Measurements from ENCODE around the gene SH2B2.

Gene SH2B2

GRCh38 chr7:102253066-102253972, 33.3 kb upstream of the SH2B2 start:
- no peak overlapping the region for H3K27ac ChIP-seq (ENCODE audit: low read depth, low read length)
- no peak overlapping the region for H3K4me3 ChIP-seq (ENCODE audit: low read depth, low read length)
- WGBS (ENCODE audit: extremely low coverage, insufficient coverage, insufficient read length), result no CpG with 5 or more reads among the region's 19 CpGs
- no peak overlapping the region for H3K4me2 ChIP-seq (ENCODE audit: low read length)
- H3K9ac ChIP-seq (ENCODE audit: low read length), result no peak overlapping the region
- H2AFZ ChIP-seq (ENCODE audit: insufficient read depth, low read length, poor library complexity), result no peak overlapping the region
- no peak overlapping the region for H2BK12ac ChIP-seq (ENCODE audit: low read length)
- H3K4ac ChIP-seq (ENCODE audit: low read depth, low read length), result no peak overlapping the region
- no peaks in the 10 kb centered on the region for H3K79me2 ChIP-seq (ENCODE audit: control insufficient read depth, insufficient read depth, low read length, poor library complexity)
- H3K23ac ChIP-seq (ENCODE audit: low read length), result no peak overlapping the region
- no peak overlapping the region for H4K91ac ChIP-seq (ENCODE audit: low read depth, low read length)
- H4K12ac ChIP-seq (ENCODE audit: low read depth, low read length), result no peak overlapping the region
- no peak for DNase-seq
- no peaks in the 10 kb centered on the region for H3K27me3 ChIP-seq (ENCODE audit: insufficient read depth, low read length)
- H2BK120ac ChIP-seq (ENCODE audit: insufficient read depth, low read length, poor library complexity), result no peak overlapping the region
- peaks cover 0 to under 1% of the 10 kb centered on the region in 2 experiments for H3K4me1 ChIP-seq (ENCODE audit: control insufficient read depth in 1 of 2, insufficient read depth in 2 of 2, low read length in 2 of 2)
- H4K8ac ChIP-seq (ENCODE audit: low read depth, low read length), result no peak overlapping the region
- peaks cover 16 to 22% of the 10 kb centered on the region in 2 experiments for H3K36me3 ChIP-seq (ENCODE audit: control insufficient read depth in 1 of 2, insufficient read depth in 2 of 2, low read length in 2 of 2)
- H2BK5ac ChIP-seq (ENCODE audit: low read depth, low read length, poor library complexity), result no peak overlapping the region
- H3K18ac ChIP-seq (ENCODE audit: low read length), result no peak overlapping the region
- no peaks in the 10 kb centered on the region for H3K79me1 ChIP-seq (ENCODE audit: low read length)
- H3K9me3 ChIP-seq (ENCODE audit: insufficient read depth, low read depth, low read length), result peaks cover 2% of the 10 kb centered on the region
- no peak overlapping the region for H3K14ac ChIP-seq (ENCODE audit: low read length)
- no peak overlapping the region for H2AK5ac ChIP-seq (ENCODE audit: low read length)

- no peak overlapping the region for H3K18ac ChIP-seq (ENCODE audit: low read length)
- H2AFZ ChIP-seq (ENCODE audit: insufficient read depth, low read length, poor library complexity), result no peak overlapping the region
- peaks cover 4% of the 10 kb centered on the region for H3K9me3 ChIP-seq (ENCODE audit: insufficient read depth, low read depth, low read length)
- DNase-seq, result no peak
- peaks cover 0 to 4% of the 10 kb centered on the region in 2 experiments for H3K4me1 ChIP-seq (ENCODE audit: control insufficient read depth in 1 of 2, insufficient read depth in 2 of 2, low read length in 2 of 2)
- peaks cover 11 to 17% of the 10 kb centered on the region in 2 experiments for H3K36me3 ChIP-seq (ENCODE audit: control insufficient read depth in 1 of 2, insufficient read depth in 2 of 2, low read length in 2 of 2)
- H3K9ac ChIP-seq (ENCODE audit: low read length), result no peak overlapping the region
- H3K14ac ChIP-seq (ENCODE audit: low read length), result no peak overlapping the region
- no peaks in the 10 kb centered on the region for H3K79me1 ChIP-seq (ENCODE audit: low read length)
- H4K8ac ChIP-seq (ENCODE audit: low read depth, low read length), result no peak overlapping the region
- H4K91ac ChIP-seq (ENCODE audit: low read depth, low read length), result no peak overlapping the region
- H3K4me2 ChIP-seq (ENCODE audit: low read length), result no peak overlapping the region
- H3K27me3 ChIP-seq (ENCODE audit: insufficient read depth, low read length), result no peaks in the 10 kb centered on the region
- no CpG with 5 or more reads among the region's 13 CpGs for WGBS (ENCODE audit: extremely low coverage, insufficient coverage, insufficient read length)
- H3K23ac ChIP-seq (ENCODE audit: low read length), result no peak overlapping the region
- no peak overlapping the region for H2BK5ac ChIP-seq (ENCODE audit: low read depth, low read length, poor library complexity)
- H2BK12ac ChIP-seq (ENCODE audit: low read length), result no peak overlapping the region
- no peak overlapping the region for H4K12ac ChIP-seq (ENCODE audit: low read depth, low read length)
- no peak overlapping the region for H3K27ac ChIP-seq (ENCODE audit: low read depth, low read length)
- H3K4ac ChIP-seq (ENCODE audit: low read depth, low read length), result no peak overlapping the region
- H2BK120ac ChIP-seq (ENCODE audit: insufficient read depth, low read length, poor library complexity), result no peak overlapping the region
- no peak overlapping the region for H2AK5ac ChIP-seq (ENCODE audit: low read length)
- no peaks in the 10 kb centered on the region for H3K79me2 ChIP-seq (ENCODE audit: control insufficient read depth, insufficient read depth, low read length, poor library complexity)
- no peak overlapping the region for H3K4me3 ChIP-seq (ENCODE audit: low read depth, low read length)
These were observed 32.7 kb upstream of the SH2B2 start for GRCh38 chr7:102253973-102254370.

DNA sequence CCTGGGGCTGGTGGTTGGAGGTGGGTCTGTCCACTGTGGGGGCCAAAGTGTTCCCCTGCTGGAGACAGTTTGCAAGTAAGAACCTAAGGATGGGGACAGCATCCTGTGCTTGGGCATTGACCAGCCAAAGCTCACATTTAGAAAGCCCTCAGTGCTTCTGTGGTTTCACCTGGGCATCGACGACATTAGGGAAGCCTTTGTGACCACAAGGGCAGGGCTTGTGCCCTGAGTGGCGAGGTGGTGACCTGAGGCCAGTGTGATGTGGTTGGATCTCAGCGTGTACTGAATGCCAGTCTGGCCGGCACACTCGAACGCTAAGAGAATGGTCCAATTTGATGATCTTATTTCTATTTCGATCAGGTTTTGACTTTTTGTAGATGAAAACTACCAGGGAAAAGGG, 32.1 kb upstream of the SH2B2 start:
- Histone ChIP-seq H4K8ac (ENCODE audit: low read depth, low read length) (no peak overlapping the region), H3K9ac (ENCODE audit: low read length) (no peak overlapping the region), H4K12ac (ENCODE audit: low read depth, low read length) (no peak overlapping the region), H3K4me3 (ENCODE audit: low read depth, low read length) (no peak overlapping the region), H2AFZ (ENCODE audit: insufficient read depth, low read length, poor library complexity) (no peak overlapping the region), H2BK5ac (ENCODE audit: low read depth, low read length, poor library complexity) (no peak overlapping the region), H3K9me3 (ENCODE audit: insufficient read depth, low read depth, low read length) (peaks cover 4% of the 10 kb centered on the region), H3K23ac (ENCODE audit: low read length) (no peak overlapping the region), H3K4me2 (ENCODE audit: low read length) (no peak overlapping the region), H2BK120ac (ENCODE audit: insufficient read depth, low read length, poor library complexity) (no peak overlapping the region), H3K18ac (ENCODE audit: low read length) (no peak overlapping the region), H3K79me2 (ENCODE audit: control insufficient read depth, insufficient read depth, low read length, poor library complexity) (no peaks in the 10 kb centered on the region), H3K36me3 (ENCODE audit: control insufficient read depth in 1 of 2, insufficient read depth in 2 of 2, low read length in 2 of 2) (peaks cover 8 to 14% of the 10 kb centered on the region in 2 experiments), H2BK12ac (ENCODE audit: low read length) (no peak overlapping the region), H3K4me1 (ENCODE audit: control insufficient read depth in 1 of 2, insufficient read depth in 2 of 2, low read length in 2 of 2) (peaks cover 0 to 4% of the 10 kb centered on the region in 2 experiments), H3K27ac (ENCODE audit: low read depth, low read length) (no peak overlapping the region), H3K79me1 (ENCODE audit: low read length) (no peaks in the 10 kb centered on the region), H2AK5ac (ENCODE audit: low read length) (no peak overlapping the region), H3K27me3 (ENCODE audit: insufficient read depth, low read length) (no peaks in the 10 kb centered on the region), H3K4ac (ENCODE audit: low read depth, low read length) (no peak overlapping the region), H4K91ac (ENCODE audit: low read depth, low read length) (no peak overlapping the region), H3K14ac (ENCODE audit: low read length) (no peak overlapping the region)
- no CpG with 5 or more reads among the region's 8 CpGs for WGBS (ENCODE audit: extremely low coverage, insufficient coverage, insufficient read length)
- DNase-seq, result no peak

DNA sequence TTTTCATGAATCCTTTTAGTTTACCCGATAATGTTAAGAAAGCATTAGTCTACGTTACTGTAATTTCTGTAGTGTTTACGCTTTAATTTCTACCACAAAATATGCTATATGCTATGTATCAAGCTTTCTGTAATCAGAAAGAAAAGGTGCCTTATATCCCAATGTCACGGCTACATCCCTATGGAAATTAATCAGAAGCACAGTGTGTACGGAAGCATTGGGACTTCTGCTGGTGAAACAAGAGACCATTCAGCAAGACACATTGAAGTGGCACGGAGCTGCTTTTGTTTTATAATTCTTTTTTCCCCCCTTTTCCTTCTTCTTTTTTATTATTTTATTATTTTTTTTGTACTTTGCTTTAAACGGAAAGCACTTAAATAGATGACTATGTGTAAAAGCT, 31.2 kb upstream of the SH2B2 start:
- no CpG with 5 or more reads among the region's 7 CpGs for WGBS (ENCODE audit: extremely low coverage, insufficient coverage, insufficient read length)
- DNase-seq, result no peak

More for the DNA sequence above, 31.2 kb upstream of the SH2B2 start:
- no peak overlapping the region for H3K9ac ChIP-seq (ENCODE audit: low read length)
- no peak overlapping the region for H3K4me2 ChIP-seq (ENCODE audit: low read length)
- no peak overlapping the region for H4K91ac ChIP-seq (ENCODE audit: low read depth, low read length)
- H2BK120ac ChIP-seq (ENCODE audit: insufficient read depth, low read length, poor library complexity), result no peak overlapping the region
- H3K9me3 ChIP-seq (ENCODE audit: insufficient read depth, low read depth, low read length), result peaks cover 4% of the 10 kb centered on the region
- no peak overlapping the region for H2BK5ac ChIP-seq (ENCODE audit: low read depth, low read length, poor library complexity)
- no peak overlapping the region for H3K18ac ChIP-seq (ENCODE audit: low read length)
- no peak overlapping the region for H3K23ac ChIP-seq (ENCODE audit: low read length)
- peaks cover 0 to 4% of the 10 kb centered on the region in 2 experiments for H3K4me1 ChIP-seq (ENCODE audit: control insufficient read depth in 1 of 2, insufficient read depth in 2 of 2, low read length in 2 of 2)
- H3K79me2 ChIP-seq (ENCODE audit: control insufficient read depth, insufficient read depth, low read length, poor library complexity), result no peaks in the 10 kb centered on the region
- H2AK5ac ChIP-seq (ENCODE audit: low read length), result no peak overlapping the region
- H3K79me1 ChIP-seq (ENCODE audit: low read length), result no peaks in the 10 kb centered on the region
- no peak overlapping the region for H4K8ac ChIP-seq (ENCODE audit: low read depth, low read length)
- H3K14ac ChIP-seq (ENCODE audit: low read length), result no peak overlapping the region
- H3K4me3 ChIP-seq (ENCODE audit: low read depth, low read length), result no peak overlapping the region
- no peaks in the 10 kb centered on the region for H3K27me3 ChIP-seq (ENCODE audit: insufficient read depth, low read length)
- H3K27ac ChIP-seq (ENCODE audit: low read depth, low read length), result no peak overlapping the region
- H2BK12ac ChIP-seq (ENCODE audit: low read length), result no peak overlapping the region
- H3K4ac ChIP-seq (ENCODE audit: low read depth, low read length), result no peak overlapping the region
- peaks cover 4 to 9% of the 10 kb centered on the region in 2 experiments for H3K36me3 ChIP-seq (ENCODE audit: control insufficient read depth in 1 of 2, insufficient read depth in 2 of 2, low read length in 2 of 2)
- H4K12ac ChIP-seq (ENCODE audit: low read depth, low read length), result no peak overlapping the region
- no peak overlapping the region for H2AFZ ChIP-seq (ENCODE audit: insufficient read depth, low read length, poor library complexity)

Measured in trophoblast cell (in vitro differentiated cells and primary cell).